Body of pancreas (tissue), 4 donors: ENCODE data around the gene LAMB3.

Experiments used
- CTCF ChIP-seq, 7 experiments: fragments of 450-650 bp in 4 of 7; fragments of 200-600 bp in 3 of 7; sonication (generic) in 3 of 7; IDR thresholded peaks; one replicate each; pipeline ENCODE4 v1.5.1; 2016 to 2019; ENCODE audit warnings: antibody characterized with exemption in 7 of 7
- POLR2A ChIP-seq, 3 donors: fragments of 450-650 bp; IDR thresholded peaks; one replicate each; pipeline ENCODE4 v1.6.1; 2016; ENCODE audit warnings: antibody characterized with exemption in 3 of 3, mild to moderate bottlenecking in 2 of 3

GRCh38 chr1:209567698-209568175 is 84.5 kb downstream of the LAMB3 start:
- TF ChIP-seq CTCF (IDR thresholded peaks at IDR 0.05) (no peak), POLR2A (IDR thresholded peaks at IDR 0.05) (no peak)
